DMS153 treated with DMSO at 0.1 percent for 48 hours (cell line): ENCODE measurements around the gene ATAD3B.
"Not testable (repeated sequence)": the region's sequence is repeated elsewhere in the genome, so short reads cannot be mapped to it uniquely, and the experiment has no call there.

ENCODE experiments used
- DNase-seq: peaks from one replicate; lab custom pipeline; 2025; ENCODE audit not compliant: unreplicated experiment; lab: John Stamatoyannopoulos, UW

Gene ATAD3B

GRCh38 chr1:1477206-1477605 lies 5.6 kb downstream of the ATAD3B start:
- no peak for DNase-seq

GRCh38 chr1:1479547-1480487 lies 8.3 kb downstream of the ATAD3B start:
- no peak for DNase-seq

- not testable (repeated sequence) for DNase-seq
Observed at GRCh38 chr1:1480488-1480867, 8.9 kb downstream of the ATAD3B start.

- DNase-seq: not testable (repeated sequence)
Observed at GRCh38 chr1:1481811-1482210, 10.2 kb downstream of the ATAD3B start.

- no peak for DNase-seq
Observed at GRCh38 chr1:1482856-1483255, 11.3 kb downstream of the ATAD3B start.

GRCh38 chr1:1483714-1484113 lies 12.1 kb downstream of the ATAD3B start:
- no peak for DNase-seq

GRCh38 chr1:1484976-1485750 lies 13.6 kb downstream of the ATAD3B start:
- not testable (repeated sequence) for DNase-seq

GRCh38 chr1:1485755-1486317 lies 14.3 kb downstream of the ATAD3B start:
- DNase-seq: not testable (repeated sequence)

- no peak for DNase-seq
Observed at GRCh38 chr1:1487701-1488100, 16.1 kb downstream of the ATAD3B start.

GRCh38 chr1:1489231-1489630 lies 17.7 kb downstream of the ATAD3B start:
- no peak for DNase-seq

GRCh38 chr1:1489861-1490260 lies 18.3 kb downstream of the ATAD3B start:
- DNase-seq: no peak

- DNase-seq: no peak
Observed at GRCh38 chr1:1490633-1491230, 19.2 kb downstream of the ATAD3B start.

- DNase-seq: no peak
Observed at GRCh38 chr1:1491601-1492000, 20.0 kb downstream of the ATAD3B start.

GRCh38 chr1:1494311-1494710 lies 22.7 kb downstream of the ATAD3B start:
- DNase-seq: not testable (repeated sequence)

GRCh38 chr1:1495461-1495975 lies 24.0 kb downstream of the ATAD3B start:
- not testable (repeated sequence) for DNase-seq

GRCh38 chr1:1504777-1505365 lies 33.3 kb downstream of the ATAD3B start:
- peak; percentile 93 for DNase-seq

GRCh38 chr1:1505366-1505798 lies 33.8 kb downstream of the ATAD3B start:
- DNase-seq: peak; percentile 57

- DNase-seq: not testable (repeated sequence)
Observed at GRCh38 chr1:1505801-1506200, 34.2 kb downstream of the ATAD3B start.

- no peak for DNase-seq
Observed at GRCh38 chr1:1507305-1507704, 35.7 kb downstream of the ATAD3B start.

- not testable (repeated sequence) for DNase-seq
Observed at GRCh38 chr1:1508775-1509464, 37.4 kb downstream of the ATAD3B start.
